HCT116 (cell line): ENCODE data around the gene TSKU. TPM values are rescaled to one million over a fixed set of nuclear protein-coding genes. Genes with fewer than 3 reads are reported as not detected.

Source experiments
- ATAC-seq: fragments of 200-7000 bp; cut with Tn5 transposase; 2 replicates; pipeline ENCODE4 v1.9.1; 2020; ENCODE audit warnings: mild to moderate bottlenecking, moderate library complexity
- BruUV-seq: library from RNA; stranded (reverse); fragments of 400-500 nt; replicated peaks from 2 replicates; lab custom pipeline; 2021; lab: Mats Ljungman, UMichigan
- CTCF ChIA-PET: fragments of 300-600 bp; sonication (Branson Sonifier 250); formaldehyde crosslinking; loops from one replicate; lab custom pipeline; 2021; ENCODE audit warnings: antibody characterized with exemption; lab: Charles Lee
- POLR2A ChIA-PET: fragments of 300-600, 350-600 bp; sonication (Branson Sonifier 250); formaldehyde crosslinking; loops from one replicate; lab custom pipeline; 2021; ENCODE audit warnings: antibody characterized with exemption; lab: Charles Lee
- RAD21 ChIA-PET, 2 experiments: fragments of 300-600 bp; sonication (Branson Sonifier 250); formaldehyde crosslinking; loops; one replicate each; lab custom pipeline; 2023; ENCODE audit warnings: low total read pairs in 2 of 2; ENCODE audit not compliant: uncharacterized antibody in 2 of 2, unreplicated experiment in 2 of 2, low non-redundant PET in 1 of 2; lab: Charles Lee
- DNase-seq: peaks from one replicate; pipeline ENCODE4 v3.0.0-alpha.2; 2010; ENCODE audit warnings: low read depth, low spot score
- H2AFZ ChIP-seq: fragments of 200-600 bp; shearing (Covaris generic), sonication (generic); 2 replicates; pipeline ENCODE4 v1.6.1; 2017; ENCODE audit warnings: low read depth, mixed run types, mixed read lengths, antibody characterized with exemption, low read length; ENCODE audit not compliant: poor library complexity, severe bottlenecking
- H3K27ac ChIP-seq: 2 replicates; pipeline ENCODE4 v1.5.1; 2012; ENCODE audit warnings: low read depth, low read length
- H3K27me3 ChIP-seq: fragments of 200-600 bp; sonication (generic); 2 replicates; pipeline ENCODE4 v1.6.1; 2016; ENCODE audit warnings: mixed run types, low read length, mixed read lengths; ENCODE audit not compliant: insufficient read depth
- H3K36me3 ChIP-seq, 2 experiments: fragments of 200-500 bp in 1 of 2; fragments of 200-600 bp in 1 of 2; sonication (Bioruptor generic) in 1 of 2; sonication (generic) in 1 of 2; 2 replicates each; pipeline versions ENCODE4 v1.5.1 to v1.6.1; 2014 to 2016; ENCODE audit warnings: low read length in 2 of 2, inconsistent platforms in 1 of 2, mixed read lengths in 1 of 2, mixed run types in 1 of 2; ENCODE audit not compliant: insufficient read depth in 2 of 2, control insufficient read depth in 1 of 2
- H3K4me1 ChIP-seq, 2 experiments: fragments of 200-600 bp in 1 of 2; sonication (generic) in 1 of 2; 2 replicates each; pipeline versions ENCODE4 v1.5.1 to v1.6.1; 2012 to 2017; ENCODE audit warnings: low read length in 2 of 2, inconsistent platforms in 1 of 2, mild to moderate bottlenecking in 1 of 2, mixed read lengths in 1 of 2, mixed run types in 1 of 2, moderate library complexity in 1 of 2; ENCODE audit not compliant: insufficient read depth in 2 of 2, control insufficient read depth in 1 of 2
- H3K4me2 ChIP-seq: fragments of 200-600 bp; sonication (generic); 2 replicates; pipeline ENCODE4 v1.6.1; 2017; ENCODE audit warnings: mixed run types, low read length, mixed read lengths
- H3K4me3 ChIP-seq, 2 experiments: fragments of 200-600 bp in 1 of 2; sonication (generic) in 1 of 2; replicated peaks in 1 of 2; 2 replicates each; pipeline ENCODE4 v1.5.1; 2011 to 2016; ENCODE audit warnings: low read length in 2 of 2, control low read depth in 1 of 2, low read depth in 1 of 2, mild to moderate bottlenecking in 1 of 2, mixed read lengths in 1 of 2, mixed run types in 1 of 2
- H3K79me2 ChIP-seq: fragments of 200-600 bp; sonication (generic); 2 replicates; pipeline ENCODE4 v1.6.1; 2017; ENCODE audit warnings: mild to moderate bottlenecking, mixed run types, low read length, moderate library complexity, mixed read lengths; ENCODE audit not compliant: insufficient read depth
- H3K9ac ChIP-seq: fragments of 200-600 bp; sonication (generic); 2 replicates; pipeline ENCODE4 v1.6.1; 2016; ENCODE audit warnings: low read length, mixed read lengths
- H3K9me2 ChIP-seq: fragments of 200-600 bp; sonication (generic), shearing (Covaris generic); 2 replicates; pipeline ENCODE4 v1.6.1; 2017; ENCODE audit warnings: mixed run types, mild to moderate bottlenecking, moderate library complexity; ENCODE audit not compliant: insufficient read depth
- H3K9me3 ChIP-seq, 2 experiments: fragments of 200-500 bp in 1 of 2; fragments of 200-600 bp in 1 of 2; sonication (Bioruptor generic) in 1 of 2; sonication (generic) in 1 of 2; 2 replicates each; pipeline ENCODE4 v1.6.1; 2014 to 2017; ENCODE audit warnings: low read length in 2 of 2, mixed read lengths in 2 of 2, inconsistent platforms in 1 of 2, low read depth in 1 of 2, mild to moderate bottlenecking in 1 of 2, mixed run types in 1 of 2, moderate library complexity in 1 of 2; ENCODE audit not compliant: control insufficient read depth in 1 of 2, insufficient read depth in 1 of 2
- H4K20me1 ChIP-seq: fragments of 200-600 bp; sonication (generic), shearing (Covaris generic); 2 replicates; pipeline ENCODE4 v1.6.1; 2017; ENCODE audit warnings: mixed run types, mild to moderate bottlenecking, moderate library complexity; ENCODE audit not compliant: insufficient read depth
- ATF3 ChIP-seq: IDR thresholded peaks from 2 replicates; pipeline ENCODE4 v1.6.1; 2012
- CBX3 ChIP-seq: IDR thresholded peaks from 2 replicates; pipeline ENCODE4 v1.6.1; 2012; ENCODE audit warnings: low read depth
- CEBPB ChIP-seq: IDR thresholded peaks from 2 replicates; pipeline ENCODE4 v1.6.1; 2012; ENCODE audit warnings: low read depth
- CTCF ChIP-seq, 3 experiments: fragments of 200-600 bp in 1 of 3; sonication (generic) in 1 of 3; IDR thresholded peaks in 2 of 3; conservative IDR thresholded peaks in 1 of 3; 2 replicates each; pipeline ENCODE4 v1.5.1; 2012 to 2017; ENCODE audit warnings: low read depth in 2 of 3, low read length in 2 of 3, antibody characterized with exemption in 1 of 3, borderline replicate concordance in 1 of 3, control low read depth in 1 of 3, mild to moderate bottlenecking in 1 of 3, mixed read lengths in 1 of 3, mixed run types in 1 of 3, moderate library complexity in 1 of 3; ENCODE audit not compliant: insufficient read depth in 1 of 3
- EGR1 ChIP-seq: IDR thresholded peaks from 2 replicates; pipeline ENCODE4 v1.6.1; 2012; ENCODE audit warnings: low read depth
- ELF1 ChIP-seq: IDR thresholded peaks from 2 replicates; pipeline ENCODE4 v1.6.1; 2012; ENCODE audit warnings: low read depth, borderline replicate concordance
- EZH2 ChIP-seq: fragments of 200-600 bp; sonication (generic); IDR thresholded peaks from 2 replicates; pipeline ENCODE4 v1.6.1; 2017; ENCODE audit warnings: antibody characterized with exemption, mixed run types
- FOSL1 ChIP-seq: IDR thresholded peaks from 2 replicates; pipeline ENCODE4 v1.6.1; 2012; ENCODE audit warnings: low read depth
- JUND ChIP-seq: IDR thresholded peaks from 2 replicates; pipeline ENCODE4 v1.6.1; 2012
- POLR2AphosphoS5 ChIP-seq: IDR thresholded peaks from 2 replicates; pipeline ENCODE4 v1.6.1; 2011; ENCODE audit warnings: mild to moderate bottlenecking, low read depth, low read length, moderate library complexity
- SIN3A ChIP-seq: IDR thresholded peaks from 2 replicates; pipeline ENCODE4 v1.6.1; 2012; ENCODE audit warnings: low read depth
- SRF ChIP-seq: IDR thresholded peaks from 2 replicates; pipeline ENCODE4 v1.6.1; 2012; ENCODE audit warnings: low read depth
- YY1 ChIP-seq: IDR thresholded peaks from 2 replicates; pipeline ENCODE4 v1.6.1; 2011; ENCODE audit warnings: low read length, low read depth, moderate library complexity, mild to moderate bottlenecking; ENCODE audit not compliant: insufficient replicate concordance; ENCODE audit errors: extremely low read depth
- ZFX ChIP-seq: fragments of 450-650 bp; IDR thresholded peaks from 2 replicates; pipeline ENCODE4 v1.6.1; 2017
- intact Hi-C: fragments of 100-400 bp; cut with micrococcal nuclease; formaldehyde crosslinking; loops from 2 replicates; pipeline ENCODE4 v1.10.0; 2022
- total RNA-seq: library from RNA; stranded (reverse); gene quantifications from one replicate; pipeline ENCODE4 v1.2.1, GENCODE V29; 2021; ENCODE audit not compliant: unreplicated experiment
- TF ChIP-seq, protein P1 (sequence below): IDR thresholded peaks from 2 replicates; pipeline ENCODE4 v1.6.1; 2012; ENCODE audit warnings: low read depth

Gene TSKU
- total RNA-seq, 1 experiment from 2014 or later = 21.9 TPM

DNA sequence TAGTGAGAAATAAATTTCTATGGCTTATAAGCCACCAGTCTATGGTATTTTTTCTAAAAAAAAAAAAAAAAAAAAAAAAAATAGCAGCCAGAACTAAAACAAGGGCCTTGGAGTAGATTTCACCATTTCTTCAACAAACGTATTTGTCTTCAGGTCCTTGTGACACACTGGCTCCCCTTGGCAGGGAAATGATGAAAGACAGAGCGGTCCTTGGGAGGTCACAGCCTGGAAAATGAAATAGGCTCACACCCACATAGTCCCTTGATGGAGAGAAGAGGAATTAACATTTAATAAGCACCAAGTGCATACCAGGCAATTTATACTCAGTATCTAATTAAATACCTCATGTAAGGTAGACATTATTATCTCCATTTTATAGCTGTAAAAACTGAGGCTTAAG, 51.9 kb downstream of the TSKU start:
- H3K27ac ChIP-seq = no peak overlapping the region
- ATAC-seq (no peak), DNase-seq (no peak)
- H3K4me3 ChIP-seq = no peak overlapping the region
- no peak for TF ChIP-seq ZFX
- no peak for TF ChIP-seq CTCF (IDR thresholded peaks at IDR 0.05 in 2 of 3, conservative IDR thresholded peaks at IDR 0.05 in 1 of 3; ENCODE audit: borderline replicate concordance in 1 of 3, insufficient read depth in 1 of 3, low read depth in 2 of 3, low read length in 2 of 3)
- TF ChIP-seq ELF1 = no peak
- TF ChIP-seq CEBPB = no peak
- TF ChIP-seq FOSL1 = no peak
- no peak for TF ChIP-seq SRF
- no peak for TF ChIP-seq EZH2
- TF ChIP-seq EGR1 = no peak
- no peak for TF ChIP-seq ATF3
- TF ChIP-seq CBX3 = no peak
- TF ChIP-seq SIN3A = no peak
- TF ChIP-seq, protein P1, sequence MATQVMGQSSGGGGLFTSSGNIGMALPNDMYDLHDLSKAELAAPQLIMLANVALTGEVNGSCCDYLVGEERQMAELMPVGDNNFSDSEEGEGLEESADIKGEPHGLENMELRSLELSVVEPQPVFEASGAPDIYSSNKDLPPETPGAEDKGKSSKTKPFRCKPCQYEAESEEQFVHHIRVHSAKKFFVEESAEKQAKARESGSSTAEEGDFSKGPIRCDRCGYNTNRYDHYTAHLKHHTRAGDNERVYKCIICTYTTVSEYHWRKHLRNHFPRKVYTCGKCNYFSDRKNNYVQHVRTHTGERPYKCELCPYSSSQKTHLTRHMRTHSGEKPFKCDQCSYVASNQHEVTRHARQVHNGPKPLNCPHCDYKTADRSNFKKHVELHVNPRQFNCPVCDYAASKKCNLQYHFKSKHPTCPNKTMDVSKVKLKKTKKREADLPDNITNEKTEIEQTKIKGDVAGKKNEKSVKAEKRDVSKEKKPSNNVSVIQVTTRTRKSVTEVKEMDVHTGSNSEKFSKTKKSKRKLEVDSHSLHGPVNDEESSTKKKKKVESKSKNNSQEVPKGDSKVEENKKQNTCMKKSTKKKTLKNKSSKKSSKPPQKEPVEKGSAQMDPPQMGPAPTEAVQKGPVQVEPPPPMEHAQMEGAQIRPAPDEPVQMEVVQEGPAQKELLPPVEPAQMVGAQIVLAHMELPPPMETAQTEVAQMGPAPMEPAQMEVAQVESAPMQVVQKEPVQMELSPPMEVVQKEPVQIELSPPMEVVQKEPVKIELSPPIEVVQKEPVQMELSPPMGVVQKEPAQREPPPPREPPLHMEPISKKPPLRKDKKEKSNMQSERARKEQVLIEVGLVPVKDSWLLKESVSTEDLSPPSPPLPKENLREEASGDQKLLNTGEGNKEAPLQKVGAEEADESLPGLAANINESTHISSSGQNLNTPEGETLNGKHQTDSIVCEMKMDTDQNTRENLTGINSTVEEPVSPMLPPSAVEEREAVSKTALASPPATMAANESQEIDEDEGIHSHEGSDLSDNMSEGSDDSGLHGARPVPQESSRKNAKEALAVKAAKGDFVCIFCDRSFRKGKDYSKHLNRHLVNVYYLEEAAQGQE = no peak
- no peak for TF ChIP-seq YY1
- no peak for TF ChIP-seq POLR2AphosphoS5
- no peak for TF ChIP-seq JUND
- no peak overlapping the region for H2AFZ ChIP-seq
- no peaks in the 10 kb centered on the region for H4K20me1 ChIP-seq
- peaks cover 4 to 19% of the 10 kb centered on the region in 2 experiments; a peak in 3 of 4 replicates for H3K4me1 ChIP-seq
- no peaks in the 10 kb centered on the region for H3K9me2 ChIP-seq
- H3K9ac ChIP-seq = no peak overlapping the region
- no peaks in the 10 kb centered on the region for H3K79me2 ChIP-seq
- no peaks in the 10 kb centered on the region for H3K27me3 ChIP-seq
- H3K4me2 ChIP-seq = no peak overlapping the region
- H3K9me3 ChIP-seq = no peaks in the 10 kb centered on the region
- no peaks in the 10 kb centered on the region for H3K36me3 ChIP-seq
- BruUV-seq = no TSS peak
- ChIA-PET RAD21 (no interaction called here), POLR2A (no interaction called here), CTCF (interaction anchor here (0.9 kb wide), 1 partner anchor 26 kb away, joined by 3 read pairs; no protein-coding TSS in a partner anchor)
- intact Hi-C loops = no loop called here
